HEK293T (cell line): ENCODE data around the gene GAGE2A.
"Not testable (repeated sequence)": the region's sequence is repeated elsewhere in the genome, so short reads cannot be mapped to it uniquely, and the experiment has no call there.

ENCODE experiments used
- ARNT ChIP-seq: fragments of 450-650 bp; IDR thresholded peaks from 2 replicates; pipeline ENCODE4 v1.6.1; 2017; ENCODE audit warnings: mild to moderate bottlenecking
- BHLHE40 ChIP-seq: fragments of 450-650 bp; IDR thresholded peaks from 2 replicates; pipeline ENCODE4 v1.6.1; 2016; ENCODE audit warnings: mild to moderate bottlenecking, moderate library complexity, borderline replicate concordance
- ELF4 ChIP-seq: fragments of 450-650 bp; IDR thresholded peaks from 2 replicates; pipeline ENCODE4 v1.6.1; 2017; ENCODE audit warnings: antibody characterized with exemption
- FOXA1 ChIP-seq: fragments of 450-650 bp; IDR thresholded peaks from 2 replicates; pipeline ENCODE4 v1.6.1; 2016; ENCODE audit warnings: mild to moderate bottlenecking
- FOXM1 ChIP-seq: fragments of 450-650 bp; IDR thresholded peaks from 2 replicates; pipeline ENCODE4 v1.6.1; 2017; ENCODE audit warnings: mild to moderate bottlenecking, borderline replicate concordance
- L3MBTL2 ChIP-seq: fragments of 450-650 bp; conservative IDR thresholded peaks from 2 replicates; pipeline ENCODE4 v1.6.1; 2016; ENCODE audit warnings: mild to moderate bottlenecking
- LEF1 ChIP-seq: fragments of 450-650 bp; IDR thresholded peaks from 2 replicates; pipeline ENCODE4 v1.6.1; 2017; ENCODE audit warnings: mild to moderate bottlenecking, borderline replicate concordance
- NFRKB ChIP-seq: fragments of 450-650 bp; IDR thresholded peaks from 2 replicates; pipeline ENCODE4 v1.6.1; 2016; ENCODE audit warnings: mild to moderate bottlenecking, moderate library complexity
- PKNOX1 ChIP-seq: fragments of 450-650 bp; IDR thresholded peaks from 2 replicates; pipeline ENCODE4 v1.6.1; 2016
- SP1 ChIP-seq: fragments of 450-650 bp; IDR thresholded peaks from 2 replicates; pipeline ENCODE4 v1.6.1; 2017
- SUZ12 ChIP-seq: fragments of 450-650 bp; IDR thresholded peaks from 2 replicates; pipeline ENCODE4 v1.6.1; 2016; ENCODE audit warnings: mild to moderate bottlenecking
- ZNF384 ChIP-seq: fragments of 450-650 bp; IDR thresholded peaks from 2 replicates; pipeline ENCODE4 v1.6.1; 2016

GRCh38 chrX:49550989-49551388 lies 38.3 kb upstream of the GAGE2A start, which contains the start of gene GAGE12E:
- TF ChIP-seq BHLHE40, PKNOX1, FOXA1, ZNF384, ELF4, FOXM1, SP1, SUZ12, ARNT, LEF1, NFRKB, L3MBTL2: not testable (repeated sequence)
